HG03159 (cell line): ENCODE data around the gene FAM186B.

Experiments
- ATAC-seq: cut with Tn5 transposase; IDR thresholded peaks from one replicate; pipeline ENCODE4 v1.9.1; 2021; ENCODE audit warnings: mild to moderate bottlenecking, moderate library complexity; ENCODE audit not compliant: unreplicated experiment

The FAM186B gene

DNA sequence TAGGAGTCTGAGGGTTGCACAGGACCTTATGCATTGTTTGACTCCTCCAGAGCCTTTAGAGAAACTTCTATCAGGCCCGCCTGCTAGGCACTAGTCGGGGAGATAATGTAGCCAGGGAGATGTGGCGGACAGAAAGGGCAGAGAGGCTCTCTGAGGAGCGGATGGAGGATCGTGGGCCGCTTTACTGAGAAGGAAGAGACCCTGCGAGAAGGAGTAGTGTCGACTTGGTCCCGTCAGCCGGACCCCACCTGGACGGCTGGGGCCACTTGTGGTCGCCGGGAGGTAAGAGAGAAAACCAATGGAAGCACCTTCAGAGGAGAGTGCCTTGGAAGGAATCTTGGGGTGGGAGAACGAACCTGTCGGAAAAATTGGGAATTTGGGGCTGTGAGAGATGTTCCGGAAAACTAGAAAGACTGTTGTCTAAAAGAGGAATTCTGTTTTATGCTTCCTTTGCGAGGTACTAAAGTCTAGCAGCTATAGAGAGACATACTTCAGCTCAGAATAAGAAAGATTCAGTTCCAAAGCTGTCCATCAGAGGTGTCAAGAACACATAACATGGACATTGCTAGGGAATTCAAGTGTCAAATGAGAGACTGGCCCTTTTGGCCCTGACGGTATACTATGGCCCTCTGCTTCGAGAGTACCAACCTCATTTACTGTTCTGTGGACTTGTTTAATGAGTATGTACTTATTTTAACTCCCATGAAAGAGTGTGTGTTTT, 36.8 kb downstream of the FAM186B start:
- peak; percentile 34 for ATAC-seq

DNA sequence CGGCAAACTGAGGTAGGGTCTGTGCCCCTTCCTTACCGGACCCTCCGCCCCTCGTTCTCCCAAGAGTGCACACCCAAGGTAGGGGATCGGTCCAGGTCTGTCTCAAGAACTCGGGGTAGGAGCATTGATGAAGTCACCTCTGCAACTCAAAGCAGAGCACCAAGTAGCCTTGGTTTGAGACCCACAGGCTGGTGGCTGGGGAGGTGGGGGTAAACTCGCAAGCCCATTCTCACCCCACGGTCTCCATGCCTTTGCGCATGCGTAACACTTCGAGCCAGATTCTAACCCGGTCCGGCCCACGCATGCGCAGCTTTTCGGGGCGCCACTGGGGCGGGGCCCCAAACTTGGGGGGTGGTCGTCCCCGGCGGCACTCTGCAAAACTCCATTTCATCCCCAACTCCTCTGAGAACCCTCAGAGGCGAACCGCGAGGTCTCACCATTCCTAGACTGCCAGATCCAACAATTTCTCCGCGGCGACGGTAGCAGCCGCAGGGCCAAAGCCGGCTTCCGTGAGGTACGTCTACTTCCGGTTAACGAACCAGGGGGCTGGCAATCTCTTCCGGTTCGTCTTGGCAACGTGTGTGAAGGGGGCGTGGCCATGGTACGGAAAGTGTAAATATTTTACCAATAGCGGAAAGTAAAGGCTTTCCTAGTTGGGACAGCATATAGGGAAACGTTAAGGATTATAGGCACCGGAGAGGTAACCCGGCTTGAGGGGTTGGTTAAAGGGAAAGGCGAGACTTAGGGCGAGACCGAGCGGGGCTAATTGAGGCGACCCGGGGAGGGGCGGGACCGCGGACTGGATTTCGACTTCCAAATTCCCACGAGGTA, 37.6 kb downstream of the FAM186B start, which contains the start of gene MCRS1:
Gene MCRS1 (minus strand): TSS at position 532 of the 831 bp plus-strand sequence. CDS start 1,411 bp downstream, outside the sequence.
- peak; percentile 85 for ATAC-seq

- ATAC-seq = no peak
Observed at GRCh38 chr12:49567302-49567610, 38.2 kb downstream of the FAM186B start.

GRCh38 chr12:49566361-49566760, 39.1 kb downstream of the FAM186B start:
- ATAC-seq = no peak

- ATAC-seq = no peak
Observed at GRCh38 chr12:49565406-49566265, 39.8 kb downstream of the FAM186B start.

DNA sequence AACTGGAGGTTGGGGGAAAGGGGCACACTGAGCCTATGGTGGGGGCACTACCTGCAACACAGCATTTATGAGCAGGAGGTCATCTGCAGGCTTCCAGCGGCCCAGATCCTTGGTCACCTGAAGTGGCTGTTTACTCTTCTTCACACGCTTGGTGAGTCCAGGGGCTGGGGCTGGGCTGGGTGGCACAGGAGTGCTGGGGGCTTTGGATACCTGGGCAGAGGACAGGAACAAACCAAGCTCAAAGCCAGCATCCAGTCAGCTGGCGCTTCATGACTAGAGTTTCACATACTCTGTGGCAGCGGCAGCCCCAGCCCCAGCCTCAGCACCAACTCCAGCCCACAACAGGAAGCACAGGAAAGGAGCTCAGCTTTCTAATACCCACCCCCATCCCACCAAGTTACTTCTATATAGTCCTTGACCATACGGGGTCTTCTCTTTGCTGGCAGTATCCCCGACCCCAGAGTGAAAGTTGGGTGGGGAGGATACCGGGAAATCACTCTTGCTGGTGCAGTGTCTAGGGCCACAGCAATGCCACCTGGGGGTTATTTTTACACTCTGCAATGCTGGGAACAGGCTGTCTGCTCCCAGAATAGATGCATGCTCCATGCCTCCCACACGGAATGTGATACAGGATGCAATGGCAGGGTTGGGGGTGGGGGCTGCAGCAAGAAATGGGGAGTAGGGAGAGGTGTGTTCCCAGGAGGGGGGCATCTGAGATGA, 40.6 kb downstream of the FAM186B start:
- no peak for ATAC-seq

DNA sequence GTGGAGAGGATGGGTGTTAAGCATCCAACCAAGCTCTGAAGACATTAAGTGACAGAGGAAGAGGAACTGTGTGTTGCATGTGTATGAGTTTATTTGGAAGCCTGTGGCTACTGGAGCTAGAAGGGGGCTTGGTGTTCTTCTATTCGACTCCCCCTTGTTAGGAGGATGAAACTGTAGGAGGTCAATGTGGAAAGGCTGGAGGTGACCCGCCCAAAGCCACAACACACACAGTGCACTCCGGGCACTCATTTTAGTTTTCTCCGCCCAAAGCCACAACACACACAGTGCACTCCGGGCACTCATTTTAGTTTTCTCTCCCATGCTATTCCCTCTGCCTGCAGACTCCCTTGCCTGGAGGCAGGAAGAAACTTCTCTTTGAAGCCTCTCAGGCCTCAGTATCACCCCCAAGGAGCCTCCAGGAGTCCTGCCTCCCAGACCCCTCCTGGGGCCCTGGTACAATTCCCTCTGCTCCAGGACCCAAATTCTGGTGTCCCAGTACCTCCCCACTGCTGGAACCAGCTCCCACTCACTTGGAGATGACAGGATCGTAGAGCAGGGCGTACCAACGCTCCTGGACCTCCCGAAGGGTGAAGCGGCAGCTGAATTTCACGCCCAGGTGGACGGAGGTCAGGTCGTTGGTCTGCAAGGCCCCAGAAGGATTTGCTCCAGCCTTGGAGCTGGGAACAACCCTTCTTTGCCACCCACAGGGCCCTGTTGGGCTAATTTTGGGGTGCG, 41.3 kb downstream of the FAM186B start:
- no peak for ATAC-seq

GRCh38 chr12:49562831-49563230, 42.6 kb downstream of the FAM186B start:
- ATAC-seq = no peak

- no peak for ATAC-seq
Observed at GRCh38 chr12:49562233-49562632, 43.2 kb downstream of the FAM186B start.

DNA sequence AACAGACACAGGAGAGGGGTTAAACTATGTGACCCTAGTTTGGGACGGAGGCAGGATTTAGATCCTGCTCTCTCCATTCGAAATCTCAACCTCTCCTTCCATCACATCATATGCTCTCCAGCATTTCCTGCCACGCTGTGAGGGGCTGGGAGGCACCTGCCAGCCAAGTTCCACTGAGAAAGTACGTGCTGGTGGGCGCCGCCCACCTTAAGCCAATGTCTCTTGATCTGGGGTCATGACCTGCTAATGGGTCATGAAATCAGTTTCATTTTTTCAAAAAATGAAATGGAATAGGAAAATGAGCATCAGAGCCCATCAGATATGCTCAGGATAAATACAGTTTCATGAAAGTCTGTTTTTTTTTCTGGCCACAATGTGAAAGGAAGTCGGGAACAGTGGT, 44.7 kb downstream of the FAM186B start:
- ATAC-seq = no peak

- ATAC-seq = no peak
Observed at GRCh38 chr12:49559011-49559675, 46.3 kb downstream of the FAM186B start.

- no peak for ATAC-seq
Observed at GRCh38 chr12:49558526-49558925, 46.9 kb downstream of the FAM186B start.

DNA sequence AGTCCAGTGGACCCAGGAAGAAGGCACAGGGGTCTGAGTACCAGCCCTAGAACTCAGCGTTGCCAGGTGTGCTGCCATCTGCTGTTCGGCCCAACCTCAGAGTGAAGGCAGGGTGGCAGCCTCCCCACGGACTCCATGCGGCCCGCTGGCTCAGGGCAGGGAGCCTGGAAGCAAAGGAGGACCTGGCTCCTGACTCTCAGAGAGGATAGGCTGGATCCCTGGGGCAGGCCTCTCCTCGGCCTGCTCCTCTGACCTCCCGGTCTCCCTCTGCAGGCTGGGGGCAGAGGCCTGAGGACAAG, 47.6 kb downstream of the FAM186B start:
- ATAC-seq = no peak

DNA sequence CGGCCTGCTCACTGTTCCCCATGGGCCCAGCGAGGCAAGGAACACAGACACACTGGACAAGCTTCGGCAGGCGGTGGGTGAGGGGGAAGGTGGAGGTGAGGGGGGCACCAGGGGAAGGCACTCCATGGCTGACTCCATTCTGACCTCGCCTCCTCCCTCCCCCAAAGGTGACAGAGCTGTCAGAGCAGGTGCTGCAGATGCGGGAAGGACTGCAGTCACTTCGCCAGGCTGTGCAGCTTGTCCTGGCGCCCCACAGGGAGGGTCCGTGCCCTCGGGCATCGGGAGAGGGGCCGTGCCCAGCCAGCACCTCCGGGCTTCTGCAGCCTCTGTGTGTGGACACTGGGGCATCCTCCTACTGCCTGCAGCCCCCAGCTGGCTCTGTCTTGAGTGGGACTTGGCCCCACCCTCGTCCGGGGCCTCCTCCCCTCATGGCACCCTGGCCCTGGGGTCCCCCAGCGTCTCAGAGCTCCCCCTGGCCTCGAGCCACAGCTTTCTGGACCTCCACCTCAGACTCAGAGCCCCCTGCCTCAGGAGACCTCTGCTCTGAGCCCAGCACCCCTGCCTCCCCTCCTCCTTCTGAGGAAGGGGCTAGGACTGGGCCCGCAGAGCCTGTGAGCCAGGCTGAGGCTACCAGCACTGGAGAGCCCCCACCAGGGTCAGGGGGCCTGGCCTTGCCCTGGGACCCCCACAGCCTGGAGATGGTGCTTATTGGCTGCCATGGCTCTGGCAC, 48.1 kb downstream of the FAM186B start:
- ATAC-seq = no peak

GRCh38 chr12:49556391-49557186, 48.9 kb downstream of the FAM186B start:
- ATAC-seq = no peak

- no peak for ATAC-seq
Observed at GRCh38 chr12:49555631-49556390, 49.6 kb downstream of the FAM186B start.

DNA sequence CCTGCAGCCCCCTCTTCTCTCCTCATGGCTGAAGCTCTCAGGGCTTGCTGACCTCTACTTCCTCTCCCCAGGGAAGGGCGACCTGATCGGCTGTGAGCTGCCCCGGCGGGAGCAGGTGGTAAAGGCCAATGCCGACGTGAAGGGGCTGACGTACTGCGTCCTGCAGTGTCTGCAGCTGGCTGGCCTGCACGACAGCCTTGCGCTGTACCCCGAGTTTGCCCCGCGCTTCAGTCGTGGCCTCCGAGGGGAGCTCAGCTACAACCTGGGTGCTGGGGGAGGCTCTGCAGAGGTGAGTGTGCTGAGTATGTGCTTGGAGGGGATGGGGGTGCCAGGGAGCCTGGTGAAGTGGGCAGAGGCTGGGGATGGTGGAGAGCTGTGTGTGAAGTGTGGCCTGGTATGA, 51.2 kb downstream of the FAM186B start:
- no peak for ATAC-seq
